ENCODE data around the gene SNRNP35. TPM values are rescaled to one million over a fixed set of nuclear protein-coding genes. Genes with fewer than 3 reads are reported as not detected.

SNRNP35 gene
- total and polyA plus RNA-seq, 2 donors (not counting 1 experiment from before 2014, with no cell fraction given): 33.8 to 57.8 TPM

- H3K4me2 ChIP-seq (replicated peaks; ENCODE audit: low read depth, low read length, poor library complexity, severe bottlenecking): no peak overlapping the region
- H3K27ac ChIP-seq (ENCODE audit: low read length in 2 of 2): no peak overlapping the region
- Mint-ChIP-seq H3K27ac (no peak overlapping the region), H3K4me3 (no peak overlapping the region), H3K9me3 (ENCODE audit: insufficient read depth) (no peaks in the 10 kb centered on the region), H3K27me3 (no peaks in the 10 kb centered on the region), H3K4me1 (no peaks in the 10 kb centered on the region)
- no peaks in the 10 kb centered on the region for H3K4me1 ChIP-seq (ENCODE audit: control insufficient read depth in 2 of 2, insufficient read depth in 2 of 2, low read length in 2 of 2)
- no peak overlapping the region for H2AFZ ChIP-seq (ENCODE audit: insufficient read depth, low read depth, low read length, poor library complexity, severe bottlenecking)
- H3K27me3 ChIP-seq (replicated peaks in 1 of 4; ENCODE audit: control extremely low read depth in 1 of 4, control insufficient read depth in 3 of 4, insufficient read depth in 4 of 4, low read length in 3 of 4): no peaks in the 10 kb centered on the region
- no peak overlapping the region for H3K4me3 ChIP-seq (ENCODE audit: control extremely low read depth in 1 of 5, extremely low read depth in 1 of 5, insufficient read depth in 1 of 5, low read depth in 2 of 5, low read length in 4 of 5)
- no peaks in the 10 kb centered on the region for H3K9me3 ChIP-seq (ENCODE audit: control extremely low read depth in 1 of 3, control insufficient read depth in 2 of 3, insufficient read depth in 1 of 3, low read length in 2 of 3)
- H3K9ac ChIP-seq (ENCODE audit: low read length): no peak overlapping the region
- DNase-seq (no peak), ATAC-seq (ENCODE audit: low read depth) (no peak)
- ChIA-PET CTCF (no interaction called here), POLR2A (no interaction called here)
- no peaks in the 10 kb centered on the region for H3K36me3 ChIP-seq (replicated peaks in 1 of 2; ENCODE audit: control extremely low read depth in 1 of 2, control insufficient read depth in 1 of 2, extremely low read depth in 1 of 2, insufficient read depth in 2 of 2, low read length in 1 of 2)
- no CpG with 5 or more reads among the region's 7 CpGs for WGBS (ENCODE audit: insufficient coverage)
- TF ChIP-seq EZH2 (IDR thresholded peaks at IDR 0.05; ENCODE audit: borderline replicate concordance, insufficient read depth, low read depth, low read length, poor library complexity, severe bottlenecking) (no peak), CTCF (IDR thresholded peaks at IDR 0.05) (no peak)
- intact Hi-C loops (cut with micrococcal nuclease): no loop called here
- no peaks in the 10 kb centered on the region for H4K20me1 ChIP-seq (ENCODE audit: control insufficient read depth, insufficient read depth, low read length, poor library complexity, severe bottlenecking)
- no peaks in the 10 kb centered on the region for H3K79me2 ChIP-seq (ENCODE audit: control insufficient read depth, insufficient read depth, low read length)
Measured at GRCh38 chr12:123497065-123497464, 39.1 kb downstream of the SNRNP35 start.

GRCh38 chr12:123498126-123498825 lies 40.3 kb downstream of the SNRNP35 start:
- TF ChIP-seq EZH2 (IDR thresholded peaks at IDR 0.05; ENCODE audit: borderline replicate concordance, insufficient read depth, low read depth, low read length, poor library complexity, severe bottlenecking) (no peak), CTCF (IDR thresholded peaks at IDR 0.05) (no peak)
- no peaks in the 10 kb centered on the region for H4K20me1 ChIP-seq (ENCODE audit: control insufficient read depth, insufficient read depth, low read length, poor library complexity, severe bottlenecking)
- H2AFZ ChIP-seq (ENCODE audit: insufficient read depth, low read depth, low read length, poor library complexity, severe bottlenecking): no peak overlapping the region
- H3K27me3 Mint-ChIP-seq: no peaks in the 10 kb centered on the region
- no peaks in the 10 kb centered on the region for H3K4me1 ChIP-seq (ENCODE audit: control insufficient read depth in 2 of 2, insufficient read depth in 2 of 2, low read length in 2 of 2)
- no peaks in the 10 kb centered on the region for H3K27me3 ChIP-seq (replicated peaks in 1 of 4; ENCODE audit: control extremely low read depth in 1 of 4, control insufficient read depth in 3 of 4, insufficient read depth in 4 of 4, low read length in 3 of 4)
- DNase-seq (no peak), ATAC-seq (ENCODE audit: low read depth) (no peak)
- H3K27ac Mint-ChIP-seq: no peak overlapping the region
- no peaks in the 10 kb centered on the region for H3K4me1 Mint-ChIP-seq
- no peak overlapping the region for H3K4me3 ChIP-seq (ENCODE audit: control extremely low read depth in 1 of 5, extremely low read depth in 1 of 5, insufficient read depth in 1 of 5, low read depth in 2 of 5, low read length in 4 of 5)
- CTCF ChIA-PET: no interaction called here
- POLR2A ChIA-PET: no interaction called here
- H3K79me2 ChIP-seq (ENCODE audit: control insufficient read depth, insufficient read depth, low read length): no peaks in the 10 kb centered on the region
- H3K27ac ChIP-seq (ENCODE audit: low read length in 2 of 2): no peak overlapping the region
- WGBS (ENCODE audit: insufficient coverage): 93% methylated on average over 10 of the region's 13 CpGs
- intact Hi-C loops (cut with micrococcal nuclease): no loop called here
- H3K4me3 Mint-ChIP-seq: no peak overlapping the region
- peaks cover 0 to 5% (median 0%) of the 10 kb centered on the region in 3 donors for H3K9me3 ChIP-seq (ENCODE audit: control extremely low read depth in 1 of 3, control insufficient read depth in 2 of 3, insufficient read depth in 1 of 3, low read length in 2 of 3)
- H3K36me3 ChIP-seq (replicated peaks in 1 of 2; ENCODE audit: control extremely low read depth in 1 of 2, control insufficient read depth in 1 of 2, extremely low read depth in 1 of 2, insufficient read depth in 2 of 2, low read length in 1 of 2): no peaks in the 10 kb centered on the region
- no peak overlapping the region for H3K4me2 ChIP-seq (replicated peaks; ENCODE audit: low read depth, low read length, poor library complexity, severe bottlenecking)
- no peaks in the 10 kb centered on the region for H3K9me3 Mint-ChIP-seq (ENCODE audit: insufficient read depth)
- no peak overlapping the region for H3K9ac ChIP-seq (ENCODE audit: low read length)
